ENCODE data around the gene DCLK2.

The DCLK2 gene

GRCh38 chr4:150209140-150209829 lies 131.0 kb downstream of the DCLK2 start:
- DNase-seq (ENCODE audit: low spot score), result peak; percentile 43

- no peak for DNase-seq (ENCODE audit: low spot score)
These were observed 132.8 kb downstream of the DCLK2 start for GRCh38 chr4:150211016-150211415.

- no peak for DNase-seq (ENCODE audit: low spot score)
These were observed 133.7 kb downstream of the DCLK2 start for GRCh38 chr4:150211799-150212445.

GRCh38 chr4:150212485-150212884 lies 134.2 kb downstream of the DCLK2 start:
- DNase-seq (ENCODE audit: low spot score), result no peak

- DNase-seq (ENCODE audit: low spot score), result no peak
These were observed 134.7 kb downstream of the DCLK2 start for GRCh38 chr4:150212927-150213326.

GRCh38 chr4:150215601-150216000 lies 137.4 kb downstream of the DCLK2 start:
- DNase-seq (ENCODE audit: low spot score), result no peak

- no peak for DNase-seq (ENCODE audit: low spot score)
These were observed 138.5 kb downstream of the DCLK2 start for GRCh38 chr4:150216726-150217125.

GRCh38 chr4:150217192-150217591 lies 138.9 kb downstream of the DCLK2 start:
- no peak for DNase-seq (ENCODE audit: low spot score)

GRCh38 chr4:150217808-150218207 lies 139.6 kb downstream of the DCLK2 start:
- DNase-seq (ENCODE audit: low spot score), result no peak

GRCh38 chr4:150218447-150218846 lies 140.2 kb downstream of the DCLK2 start:
- no peak for DNase-seq (ENCODE audit: low spot score)

- DNase-seq (ENCODE audit: low spot score), result no peak
These were observed 141.6 kb downstream of the DCLK2 start for GRCh38 chr4:150219841-150220240.

- DNase-seq (ENCODE audit: low spot score), result peak; percentile 66
These were observed 146.8 kb downstream of the DCLK2 start for GRCh38 chr4:150224896-150225591.

GRCh38 chr4:150229520-150229919 lies 151.3 kb downstream of the DCLK2 start:
- DNase-seq (ENCODE audit: low spot score), result no peak

- no peak for DNase-seq (ENCODE audit: low spot score)
These were observed 152.3 kb downstream of the DCLK2 start for GRCh38 chr4:150230561-150230960.

- DNase-seq (ENCODE audit: low spot score), result no peak
These were observed 153.0 kb downstream of the DCLK2 start for GRCh38 chr4:150231107-150231770.

GRCh38 chr4:150232029-150232428 lies 153.8 kb downstream of the DCLK2 start:
- DNase-seq (ENCODE audit: low spot score), result no peak

GRCh38 chr4:150234246-150234645 lies 156.0 kb downstream of the DCLK2 start:
- DNase-seq (ENCODE audit: low spot score), result no peak

- DNase-seq (ENCODE audit: low spot score), result no peak
These were observed 157.1 kb downstream of the DCLK2 start for GRCh38 chr4:150235317-150235716.

- no peak for DNase-seq (ENCODE audit: low spot score)
These were observed 157.6 kb downstream of the DCLK2 start for GRCh38 chr4:150235808-150236271.

GRCh38 chr4:150236626-150237025 lies 158.4 kb downstream of the DCLK2 start:
- DNase-seq (ENCODE audit: low spot score), result peak; percentile 9

GRCh38 chr4:150237110-150237872 lies 159.0 kb downstream of the DCLK2 start:
- peak; percentile 55 for DNase-seq (ENCODE audit: low spot score)

GRCh38 chr4:150238591-150238990 lies 160.3 kb downstream of the DCLK2 start:
- no peak for DNase-seq (ENCODE audit: low spot score)
